HEK293 (cell line): ENCODE results near the gene PARD6B.

ENCODE experiments used
- EGR2 ChIP-seq: fragments of 450-650 bp; formaldehyde crosslinking; IDR thresholded peaks from 2 replicates; pipeline ENCODE4 v1.5.1; 2016; ENCODE audit warnings: low read depth, missing biosample characterization, missing genetic modification characterization
- INSM2 ChIP-seq: fragments of 450-650 bp; formaldehyde crosslinking; IDR thresholded peaks from 2 replicates; pipeline ENCODE4 v1.5.1; 2016; ENCODE audit warnings: missing biosample characterization, missing genetic modification characterization
- KLF10 ChIP-seq: fragments of 450-650 bp; IDR thresholded peaks from 2 replicates; pipeline ENCODE4 v1.5.1; 2018; ENCODE audit warnings: missing biosample characterization, mild to moderate bottlenecking, missing genetic modification characterization
- KLF17 ChIP-seq: fragments of 450-650 bp; formaldehyde crosslinking; IDR thresholded peaks from 2 replicates; pipeline ENCODE4 v1.5.1; 2016; ENCODE audit warnings: missing biosample characterization, missing genetic modification characterization
- MZF1 ChIP-seq: fragments of 450-650 bp; formaldehyde crosslinking; IDR thresholded peaks from 2 replicates; pipeline ENCODE4 v1.5.1; 2017; ENCODE audit warnings: missing biosample characterization, missing genetic modification characterization, borderline replicate concordance
- PATZ1 ChIP-seq: fragments of 450-650 bp; formaldehyde crosslinking; IDR thresholded peaks from 2 replicates; pipeline ENCODE4 v1.5.1; 2016; ENCODE audit warnings: missing biosample characterization, missing genetic modification characterization
- PRDM1 ChIP-seq: fragments of 450-650 bp; formaldehyde crosslinking; IDR thresholded peaks from 2 replicates; pipeline ENCODE4; 2016; ENCODE audit warnings: missing biosample characterization, missing genetic modification characterization
- PRDM4 ChIP-seq: fragments of 450-650 bp; formaldehyde crosslinking; IDR thresholded peaks from 2 replicates; pipeline ENCODE4 v1.5.1; 2017; ENCODE audit warnings: missing biosample characterization, missing genetic modification characterization
- SETDB1 ChIP-seq: IDR thresholded peaks from one replicate; pipeline ENCODE4 v1.6.1; 2017; ENCODE audit warnings: mild to moderate bottlenecking, low read length, moderate library complexity, mixed read lengths; ENCODE audit not compliant: insufficient read length
- TCF7L2 ChIP-seq: IDR thresholded peaks from 2 replicates; pipeline ENCODE4 v1.6.1; 2011; ENCODE audit warnings: low read depth, mild to moderate bottlenecking, inconsistent platforms, low read length, moderate library complexity, borderline replicate concordance
- TRIM28 ChIP-seq: IDR thresholded peaks from 2 replicates; pipeline ENCODE4 v1.6.1; 2011; ENCODE audit warnings: low read length, control low read depth, borderline replicate concordance
- ZBTB20 ChIP-seq: fragments of 450-650 bp; formaldehyde crosslinking; IDR thresholded peaks from 2 replicates; pipeline ENCODE4 v1.5.1; 2016; ENCODE audit warnings: missing biosample characterization, missing genetic modification characterization
- ZBTB26 ChIP-seq: fragments of 450-650 bp; formaldehyde crosslinking; optimal IDR thresholded peaks from 2 replicates; pipeline ENCODE3; 2016; ENCODE audit warnings: missing biosample characterization, mild to moderate bottlenecking, missing genetic modification characterization
- ZBTB7A ChIP-seq: fragments of 450-650 bp; formaldehyde crosslinking; IDR thresholded peaks from 2 replicates; pipeline ENCODE4 v1.5.1; 2016; ENCODE audit warnings: low read depth, missing biosample characterization, missing genetic modification characterization
- ZBTB8A ChIP-seq: fragments of 450-650 bp; formaldehyde crosslinking; IDR thresholded peaks from 2 replicates; pipeline ENCODE4 v1.5.1; 2016; ENCODE audit warnings: missing biosample characterization, missing genetic modification characterization
- ZFHX2 ChIP-seq: fragments of 450-650 bp; formaldehyde crosslinking; conservative IDR thresholded peaks from 2 replicates; pipeline ENCODE4 v1.5.1; 2016; ENCODE audit warnings: missing biosample characterization, missing genetic modification characterization
- ZFP37 ChIP-seq: fragments of 450-650 bp; formaldehyde crosslinking; IDR thresholded peaks from 2 replicates; pipeline ENCODE4 v1.5.1; 2016; ENCODE audit warnings: missing biosample characterization, missing genetic modification characterization
- ZNF16 ChIP-seq: fragments of 450-650 bp; formaldehyde crosslinking; IDR thresholded peaks from 2 replicates; pipeline ENCODE4 v1.5.1; 2016; ENCODE audit warnings: low read depth, missing biosample characterization, missing genetic modification characterization
- ZNF24 ChIP-seq: fragments of 450-650 bp; formaldehyde crosslinking; IDR thresholded peaks from 2 replicates; pipeline ENCODE4 v1.5.1; 2016; ENCODE audit warnings: missing biosample characterization, missing genetic modification characterization
- ZNF280C ChIP-seq: fragments of 450-650 bp; formaldehyde crosslinking; IDR thresholded peaks from 2 replicates; pipeline ENCODE4 v1.5.1; 2016; ENCODE audit warnings: missing biosample characterization, missing genetic modification characterization
- ZNF394 ChIP-seq: fragments of 450-650 bp; formaldehyde crosslinking; IDR thresholded peaks from 2 replicates; pipeline ENCODE4 v1.5.1; 2016; ENCODE audit warnings: missing biosample characterization, missing genetic modification characterization, mild to moderate bottlenecking, moderate library complexity, borderline replicate concordance
- ZNF423 ChIP-seq: fragments of 450-650 bp; formaldehyde crosslinking; IDR thresholded peaks from 2 replicates; pipeline ENCODE4 v1.5.1; 2016; ENCODE audit warnings: missing biosample characterization, missing genetic modification characterization
- ZNF600 ChIP-seq: fragments of 450-650 bp; formaldehyde crosslinking; IDR thresholded peaks from 2 replicates; pipeline ENCODE4 v1.5.1; 2016; ENCODE audit warnings: missing biosample characterization, missing genetic modification characterization
- ZNF664 ChIP-seq: fragments of 450-650 bp; formaldehyde crosslinking; IDR thresholded peaks from 2 replicates; pipeline ENCODE4 v1.5.1; 2016; ENCODE audit warnings: missing biosample characterization, missing genetic modification characterization
- ZNF677 ChIP-seq: fragments of 450-650 bp; IDR thresholded peaks from 2 replicates; pipeline ENCODE4 v1.5.0; 2018; ENCODE audit warnings: missing biosample characterization, mild to moderate bottlenecking, missing genetic modification characterization, moderate library complexity
- ZNF791 ChIP-seq: fragments of 450-650 bp; formaldehyde crosslinking; IDR thresholded peaks from 2 replicates; pipeline ENCODE4 v1.5.1; 2016; ENCODE audit warnings: missing biosample characterization, missing genetic modification characterization
- ZSCAN30 ChIP-seq: fragments of 450-650 bp; IDR thresholded peaks from 2 replicates; pipeline ENCODE4 v1.5.1; 2018; ENCODE audit warnings: missing biosample characterization, mild to moderate bottlenecking, missing genetic modification characterization, moderate library complexity
- ZXDB ChIP-seq: fragments of 450-650 bp; formaldehyde crosslinking; IDR thresholded peaks from 2 replicates; pipeline ENCODE4 v1.5.1; 2016; ENCODE audit warnings: missing biosample characterization, missing genetic modification characterization

Gene PARD6B

GRCh38 chr20:50724851-50725723 lies 6.3 kb upstream of the PARD6B start (continued):
- TF ChIP-seq TCF7L2 (no peak), ZNF280C (tag by site-specific recombination) (no peak), ZXDB (tag by site-specific recombination) (no peak), INSM2 (tag by site-specific recombination) (peak; percentile 85), SETDB1 (no peak), ZNF791 (no peak), ZNF16 (tag by site-specific recombination) (no peak), ZNF677 (tag by site-specific recombination) (no peak), ZSCAN30 (tag by site-specific recombination) (no peak), ZBTB20 (peak; percentile 97), KLF17 (peak; percentile 80), KLF10 (no peak), PRDM1 (peak; percentile 63), ZBTB7A (no peak), ZNF664 (tag by site-specific recombination) (no peak), ZNF394 (tag by site-specific recombination) (peak; percentile 85), ZBTB8A (peak; percentile 48; the same call in 1 of the 2 replicates), EGR2 (tag by site-specific recombination) (peak; percentile 99), TRIM28 (no peak), PATZ1 (tag by site-specific recombination) (peak; percentile 95), ZNF24 (peak; percentile 55), PRDM4 (no peak; the same call in 1 of the 2 replicates), MZF1 (tag by site-specific recombination) (no peak), ZNF423 (tag by site-specific recombination) (no peak), ZBTB26 (tag by site-specific recombination) (peak; percentile 26), ZFP37 (no peak), ZFHX2 (tag by site-specific recombination) (peak; percentile 99), ZNF600 (tag by site-specific recombination) (peak; percentile 82)
